CD8-positive, alpha-beta memory T cell (primary cell): ENCODE results near the gene ZNF474. TPM values are rescaled to one million over a fixed set of nuclear protein-coding genes. Genes with fewer than 3 reads are reported as not detected.
A peak's percentile ranks its signal among the peaks of the same experiment; 100 is the strongest.

Experiments
- CTCF ChIA-PET: fragments of 350-600 bp; sonication (Branson Sonifier 250); formaldehyde crosslinking; loops from one replicate; lab custom pipeline; 2021; ENCODE audit warnings: antibody characterized with exemption; lab: Charles Lee
- POLR2A ChIA-PET: fragments of 350-600 bp; sonication (Branson Sonifier 250); formaldehyde crosslinking; loops from one replicate; lab custom pipeline; 2021; ENCODE audit warnings: antibody characterized with exemption; lab: Charles Lee
- DNase-seq, 5 donors: peaks; one replicate each; pipeline versions ENCODE4 v3.0.0 to v3.0.0-alpha.2; 2020 to 2022; ENCODE audit warnings: mixed read lengths in 1 of 5
- H3K27ac ChIP-seq: one replicate; pipeline ENCODE4 v1.7.0; 2013; ENCODE audit warnings: low read depth, mild to moderate bottlenecking, low read length, moderate library complexity
- H3K27me3 ChIP-seq: 2 replicates; pipeline ENCODE4 v1.7.0; 2013; ENCODE audit warnings: low read length, mild to moderate bottlenecking; ENCODE audit not compliant: insufficient read depth, poor library complexity, severe bottlenecking
- H3K36me3 ChIP-seq: 2 replicates; pipeline ENCODE4 v1.7.0; 2013; ENCODE audit warnings: mild to moderate bottlenecking, low read length, moderate library complexity; ENCODE audit not compliant: insufficient read depth
- H3K4me1 ChIP-seq: 2 replicates; pipeline ENCODE4 v1.7.0; 2013; ENCODE audit warnings: mild to moderate bottlenecking, low read length, moderate library complexity; ENCODE audit not compliant: insufficient read depth
- H3K4me3 ChIP-seq: 2 replicates; pipeline ENCODE4 v1.7.0; 2013; ENCODE audit warnings: mild to moderate bottlenecking, low read length
- H3K9me3 ChIP-seq: 2 replicates; pipeline ENCODE4 v1.7.0; 2013; ENCODE audit warnings: mild to moderate bottlenecking, low read length
- H3K27ac Mint-ChIP-seq, 8 donors: one replicate each; pipeline ENCODE4 v1.8.0; 2020 to 2021; ENCODE audit warnings: mixed read lengths in 8 of 8, mild to moderate bottlenecking in 6 of 8, inconsistent platforms in 3 of 8, moderate library complexity in 3 of 8
- H3K27me3 Mint-ChIP-seq, 2 donors: one replicate each; pipeline ENCODE4 v1.8.0; 2020 to 2021; ENCODE audit warnings: mixed read lengths in 2 of 2, mild to moderate bottlenecking in 1 of 2, moderate library complexity in 1 of 2
- H3K36me3 Mint-ChIP-seq, 3 donors: one replicate each; pipeline ENCODE4 v1.8.0; 2020 to 2021; ENCODE audit warnings: mixed read lengths in 3 of 3, inconsistent platforms in 1 of 3, mild to moderate bottlenecking in 1 of 3
- H3K4me1 Mint-ChIP-seq, 3 donors: one replicate each; pipeline ENCODE4 v1.8.0; 2020 to 2021; ENCODE audit warnings: mixed read lengths in 3 of 3, inconsistent platforms in 1 of 3, mild to moderate bottlenecking in 1 of 3
- H3K4me3 Mint-ChIP-seq, 7 donors: one replicate each; pipeline ENCODE4 v1.8.0; 2020 to 2021; ENCODE audit warnings: mixed read lengths in 7 of 7, mild to moderate bottlenecking in 6 of 7, moderate library complexity in 4 of 7, inconsistent platforms in 2 of 7
- H3K9me3 Mint-ChIP-seq, 5 donors: one replicate each; pipeline ENCODE4 v1.8.0; 2020 to 2022; ENCODE audit warnings: mixed read lengths in 5 of 5, mild to moderate bottlenecking in 3 of 5, moderate library complexity in 2 of 5, inconsistent platforms in 1 of 5
- polyA plus RNA-seq: library from polyadenylated mRNA; unstranded; fragments of 300-500 nt; fragmentation: Illumina TruSeq; gene quantifications from one replicate; pipeline ENCODE4 v1.2.3, GENCODE V29; 2021
- total RNA-seq, 2 experiments: library from RNA; stranded (reverse); gene quantifications; one replicate each; pipeline ENCODE4 v1.2.3, GENCODE V29; 2021

Gene ZNF474
- under 1 TPM in 1 of 2 experiments, not detected in 1; 0.29 TPM for total RNA-seq
- polyA plus RNA-seq: not detected

GRCh38 chr5:122129306-122129705 lies at the start of gene ZNF474:
ZNF474 (plus strand) TSS chr5:122129546; CDS start chr5:122151991, 22,445 bp downstream.
- no peaks in the 10 kb centered on the region for H3K9me3 ChIP-seq
- Mint-ChIP-seq H3K4me1 (no peaks in the 10 kb centered on the region), H3K4me3 (no peak within 1 kb of the TSS), H3K27me3 (no peaks in the 10 kb centered on the region), H3K27ac (no peak within 1 kb of the TSS), H3K9me3 (peaks cover 0 to 2% (median 0%) of the 10 kb centered on the region in 5 donors), H3K36me3 (peaks cover 0 to 1% (median 0%) of the 10 kb centered on the region in 3 donors)
- no peak within 1 kb of the TSS for H3K4me3 ChIP-seq
- H3K36me3 ChIP-seq: no peaks in the 10 kb centered on the region
- no peak for DNase-seq
- no peak within 1 kb of the TSS for H3K27ac ChIP-seq
- H3K4me1 ChIP-seq: no peaks in the 10 kb centered on the region
- ChIA-PET CTCF (no interaction called here), POLR2A (no interaction called here)
- H3K27me3 ChIP-seq: no peaks in the 10 kb centered on the region

DNA sequence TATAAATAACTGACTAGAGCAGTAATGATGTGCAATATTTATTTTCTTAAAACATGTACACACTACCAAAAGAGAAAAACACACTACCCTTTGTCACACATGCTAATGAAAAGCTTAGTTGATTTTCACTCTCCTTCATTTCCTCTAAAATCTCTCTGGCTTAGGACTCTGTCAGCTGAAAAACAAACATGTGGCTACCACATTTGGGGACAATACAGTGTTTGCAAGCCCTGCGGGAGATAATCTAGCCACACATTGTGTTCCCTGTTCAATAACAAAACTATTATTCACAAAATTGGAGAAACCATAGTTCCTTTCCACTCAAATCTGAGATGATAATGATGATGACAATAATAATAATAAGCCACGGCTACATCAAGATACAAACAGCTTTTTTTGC lies 47.8 kb upstream of the ZNF474 start:
- no peaks in the 10 kb centered on the region for H3K9me3 Mint-ChIP-seq
- H3K27me3 ChIP-seq: peaks cover 2% of the 10 kb centered on the region
- H3K4me1 ChIP-seq: peaks cover 4% of the 10 kb centered on the region
- no peaks in the 10 kb centered on the region for H3K9me3 ChIP-seq
- H3K4me1 Mint-ChIP-seq: peaks cover 16 to 17% (median 16%) of the 10 kb centered on the region in 3 donors
- H3K27ac ChIP-seq: no peak overlapping the region
- H3K36me3 Mint-ChIP-seq: no peaks in the 10 kb centered on the region
- H3K4me3 ChIP-seq: no peak overlapping the region
- CTCF ChIA-PET: no interaction called here
- POLR2A ChIA-PET: no interaction called here
- H3K4me3 Mint-ChIP-seq: no peak overlapping the region
- DNase-seq: no peak
- no peaks in the 10 kb centered on the region for H3K36me3 ChIP-seq
- no peak overlapping the region for H3K27ac Mint-ChIP-seq
- peaks cover 23 to 44% of the 10 kb centered on the region in 2 donors for H3K27me3 Mint-ChIP-seq

GRCh38 chr5:122083535-122083934 lies 45.8 kb upstream of the ZNF474 start:
- Histone ChIP-seq H3K4me3 (no peak overlapping the region), H3K36me3 (no peaks in the 10 kb centered on the region), H3K27me3 (no peaks in the 10 kb centered on the region), H3K4me1 (no peaks in the 10 kb centered on the region), H3K9me3 (no peaks in the 10 kb centered on the region), H3K27ac (no peak overlapping the region)
- CTCF ChIA-PET: no interaction called here
- no peaks in the 10 kb centered on the region for H3K36me3 Mint-ChIP-seq
- H3K27me3 Mint-ChIP-seq: peaks cover 14 to 28% of the 10 kb centered on the region in 2 donors
- no peaks in the 10 kb centered on the region for H3K9me3 Mint-ChIP-seq
- peak overlapping the region in 1 of 8 donors; percentile 20 for H3K27ac Mint-ChIP-seq
- peaks cover 0 to 4% (median 2%) of the 10 kb centered on the region in 3 donors for H3K4me1 Mint-ChIP-seq
- POLR2A ChIA-PET: no interaction called here
- DNase-seq: no peak
- H3K4me3 Mint-ChIP-seq: no peak overlapping the region

GRCh38 chr5:122085041-122085440 lies 44.3 kb upstream of the ZNF474 start:
- no peaks in the 10 kb centered on the region for H3K36me3 Mint-ChIP-seq

DNA sequence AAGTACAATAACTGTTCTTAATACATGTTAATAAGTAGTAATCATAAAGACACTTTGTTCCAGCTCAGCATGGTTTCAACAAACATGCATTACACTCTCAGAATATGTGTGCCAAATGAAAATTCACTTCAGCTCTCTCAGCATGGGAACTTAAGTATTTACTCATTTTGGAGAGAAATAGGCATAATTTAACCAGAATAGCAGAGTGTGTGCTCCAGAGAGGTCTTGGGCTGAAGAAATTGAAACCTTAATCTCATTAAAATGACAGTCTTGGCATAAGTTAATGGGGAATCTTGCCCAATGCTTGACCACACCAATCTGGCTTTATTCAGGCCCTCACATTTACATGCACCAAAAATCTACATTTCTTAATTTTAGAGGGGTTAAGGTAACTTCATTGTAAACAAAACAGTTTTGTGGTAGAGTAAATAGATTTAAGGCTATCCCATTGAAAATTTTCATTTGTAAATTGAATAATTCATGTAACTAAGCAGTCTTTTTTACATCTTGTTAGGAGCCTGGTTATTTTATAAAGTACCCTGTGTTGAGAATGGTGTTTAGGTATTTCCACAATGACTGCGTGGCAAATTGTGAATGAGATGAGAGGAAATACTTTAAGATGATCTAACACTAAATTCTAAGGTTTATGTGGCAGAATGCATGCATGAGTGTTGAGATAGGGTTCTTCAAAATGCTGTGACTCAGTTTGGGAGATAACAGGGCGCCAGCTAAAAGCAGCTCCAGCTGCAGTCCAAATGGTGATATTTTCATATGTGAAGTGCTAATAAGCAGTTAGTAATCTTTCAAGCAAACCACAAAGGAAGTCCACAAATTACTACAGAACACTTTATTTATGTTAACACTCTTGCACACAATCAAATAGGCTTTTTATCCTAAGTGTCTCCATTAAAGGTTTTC lies 40.0 kb upstream of the ZNF474 start:
- CTCF ChIA-PET: no interaction called here
- Histone ChIP-seq H3K27ac (no peak overlapping the region), H3K36me3 (no peaks in the 10 kb centered on the region), H3K4me1 (no peaks in the 10 kb centered on the region), H3K4me3 (no peak overlapping the region), H3K27me3 (no peaks in the 10 kb centered on the region), H3K9me3 (no peaks in the 10 kb centered on the region)
- POLR2A ChIA-PET: no interaction called here
- DNase-seq: no peak
- Mint-ChIP-seq H3K27me3 (peaks cover 0 to 7% of the 10 kb centered on the region in 2 donors), H3K4me3 (no peak overlapping the region), H3K9me3 (no peaks in the 10 kb centered on the region), H3K27ac (no peak overlapping the region), H3K4me1 (no peaks in the 10 kb centered on the region), H3K36me3 (no peaks in the 10 kb centered on the region)

More at GRCh38 chr5:122085041-122085440, 44.3 kb upstream of the ZNF474 start:
- Histone ChIP-seq H3K27ac (no peak overlapping the region), H3K4me3 (no peak overlapping the region), H3K9me3 (no peaks in the 10 kb centered on the region), H3K36me3 (no peaks in the 10 kb centered on the region), H3K27me3 (no peaks in the 10 kb centered on the region), H3K4me1 (no peaks in the 10 kb centered on the region)
- H3K4me3 Mint-ChIP-seq: no peak overlapping the region
- DNase-seq: no peak
- no peaks in the 10 kb centered on the region for H3K9me3 Mint-ChIP-seq
- H3K27me3 Mint-ChIP-seq: peaks cover 3 to 14% of the 10 kb centered on the region in 2 donors
- ChIA-PET CTCF (no interaction called here), POLR2A (no interaction called here)
- peak overlapping the region in 1 of 8 donors; percentile 36 for H3K27ac Mint-ChIP-seq
- H3K4me1 Mint-ChIP-seq: no peaks in the 10 kb centered on the region

DNA sequence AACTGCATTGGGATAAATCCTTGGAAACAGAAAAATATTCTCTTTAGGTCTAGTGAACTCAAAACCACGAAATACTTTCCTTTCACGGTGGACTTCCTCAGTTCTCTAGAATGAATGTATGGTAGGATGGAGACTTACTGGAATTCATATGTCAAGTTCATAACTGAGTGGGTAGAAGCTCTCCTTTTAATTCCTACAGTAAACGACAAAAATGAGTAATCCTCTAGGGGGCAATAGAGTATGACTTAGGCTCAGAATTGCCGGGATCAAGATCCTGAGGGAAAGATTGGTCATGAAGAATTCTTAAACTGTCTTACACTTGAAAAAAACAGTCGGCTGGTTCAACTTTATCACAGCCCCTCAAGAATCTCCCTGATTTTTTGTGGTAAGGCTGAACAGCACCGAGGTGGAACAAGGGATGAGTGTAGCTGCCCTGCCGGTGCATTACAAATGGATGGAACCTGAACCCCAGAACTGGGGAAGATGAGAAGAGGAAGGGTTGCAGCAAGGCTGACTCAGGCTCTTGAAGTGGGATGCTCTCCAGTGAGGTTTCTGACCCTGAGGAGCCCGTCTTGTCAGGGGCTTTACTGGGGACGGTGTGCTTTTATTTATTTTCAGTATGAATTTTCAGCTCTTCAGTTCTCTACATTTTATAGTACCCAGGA lies 37.3 kb upstream of the ZNF474 start:
- no peak overlapping the region for H3K27ac ChIP-seq
- no peak overlapping the region for H3K4me3 Mint-ChIP-seq
- DNase-seq: no peak
- H3K27me3 Mint-ChIP-seq: peaks cover 0 to 11% of the 10 kb centered on the region in 2 donors
- no peak overlapping the region for H3K27ac Mint-ChIP-seq
- H3K9me3 ChIP-seq: no peaks in the 10 kb centered on the region
- no peak overlapping the region for H3K4me3 ChIP-seq
- no peaks in the 10 kb centered on the region for H3K36me3 Mint-ChIP-seq
- no peaks in the 10 kb centered on the region for H3K4me1 ChIP-seq
- POLR2A ChIA-PET: no interaction called here
- no peaks in the 10 kb centered on the region for H3K4me1 Mint-ChIP-seq
- H3K36me3 ChIP-seq: no peaks in the 10 kb centered on the region
- CTCF ChIA-PET: no interaction called here
- no peaks in the 10 kb centered on the region for H3K9me3 Mint-ChIP-seq
- H3K27me3 ChIP-seq: no peaks in the 10 kb centered on the region

GRCh38 chr5:122093415-122094180 lies 35.7 kb upstream of the ZNF474 start:
- POLR2A ChIA-PET: no interaction called here
- Mint-ChIP-seq H3K27me3 (peaks cover 0 to 8% of the 10 kb centered on the region in 2 donors), H3K4me1 (no peaks in the 10 kb centered on the region), H3K27ac (no peak overlapping the region), H3K9me3 (no peaks in the 10 kb centered on the region), H3K36me3 (no peaks in the 10 kb centered on the region), H3K4me3 (no peak overlapping the region)
- Histone ChIP-seq H3K36me3 (no peaks in the 10 kb centered on the region), H3K27me3 (no peaks in the 10 kb centered on the region), H3K9me3 (no peaks in the 10 kb centered on the region), H3K4me1 (no peaks in the 10 kb centered on the region), H3K4me3 (no peak overlapping the region), H3K27ac (no peak overlapping the region)
- no peak for DNase-seq
- CTCF ChIA-PET: no interaction called here
